GM12892 (cell line): ENCODE measurements around the gene KIFC3.
"Not testable (repeated sequence)": the region's sequence is repeated elsewhere in the genome, so short reads cannot be mapped to it uniquely, and the experiment has no call there.

ENCODE experiments used
- DNase-seq: peaks from one replicate; pipeline ENCODE4 v3.0.0; 2011; ENCODE audit not compliant: insufficient read length
- FAIRE-seq: peaks from 2 replicates; lab custom pipeline; 2011; peaks lifted over from hg19 to GRCh38; lab: Jason Lieb, UNC
- POLR2A ChIP-seq: IDR thresholded peaks from 2 replicates; pipeline ENCODE4 v1.6.1; 2011; ENCODE audit warnings: low read depth, low read length, control low read depth
- POLR2AphosphoS5 ChIP-seq: IDR thresholded peaks from 2 replicates; pipeline ENCODE4 v1.6.1; 2011; ENCODE audit warnings: low read depth, low read length, control low read depth
- TAF1 ChIP-seq: IDR thresholded peaks from 2 replicates; pipeline ENCODE4 v1.6.1; 2011; ENCODE audit warnings: low read depth, mild to moderate bottlenecking, control low read depth, low read length, borderline replicate concordance

The KIFC3 gene

GRCh38 chr16:57788951-57789350 is 13.3 kb downstream of the KIFC3 start:
- FAIRE-seq (no peak), DNase-seq (no peak)
- no peak for TF ChIP-seq TAF1
- no peak for TF ChIP-seq POLR2AphosphoS5
- no peak for TF ChIP-seq POLR2A

GRCh38 chr16:57788252-57788841 is 13.9 kb downstream of the KIFC3 start:
- no peak for FAIRE-seq
- no peak for TF ChIP-seq POLR2A
- no peak for TF ChIP-seq TAF1
- no peak for TF ChIP-seq POLR2AphosphoS5
- no peak for DNase-seq

- TF ChIP-seq POLR2A: no peak
- no peak for TF ChIP-seq TAF1
- TF ChIP-seq POLR2AphosphoS5: no peak
Measured at GRCh38 chr16:57787519-57787905, 14.8 kb downstream of the KIFC3 start.

GRCh38 chr16:57786632-57787518 is 15.4 kb downstream of the KIFC3 start:
- no peak for DNase-seq
- no peak for FAIRE-seq
- TF ChIP-seq POLR2AphosphoS5 (no peak), POLR2A (no peak)

More at GRCh38 chr16:57787519-57787905, 14.8 kb downstream of the KIFC3 start:
- FAIRE-seq (no peak), DNase-seq (no peak)

GRCh38 chr16:57785924-57786323 is 16.4 kb downstream of the KIFC3 start:
- DNase-seq (no peak), FAIRE-seq (no peak)
- no peak for TF ChIP-seq POLR2A
- TF ChIP-seq POLR2AphosphoS5: no peak
- no peak for TF ChIP-seq TAF1

- TF ChIP-seq POLR2A: no peak
- no peak for TF ChIP-seq POLR2AphosphoS5
- no peak for TF ChIP-seq TAF1
- FAIRE-seq (no peak), DNase-seq (no peak)
Measured at GRCh38 chr16:57785385-57785784, 16.9 kb downstream of the KIFC3 start.

- no peak for FAIRE-seq
- DNase-seq: no peak
- TF ChIP-seq TAF1: no peak
- TF ChIP-seq POLR2AphosphoS5: no peak
- TF ChIP-seq POLR2A: no peak
Measured at GRCh38 chr16:57784334-57784733, 18.0 kb downstream of the KIFC3 start.

GRCh38 chr16:57783883-57784282 is 18.4 kb downstream of the KIFC3 start:
- DNase-seq: no peak
- TF ChIP-seq POLR2A: no peak
- TF ChIP-seq POLR2AphosphoS5: no peak
- no peak for TF ChIP-seq TAF1
- FAIRE-seq: no peak

- no peak for DNase-seq
- no peak for FAIRE-seq
- TF ChIP-seq POLR2A: no peak
- no peak for TF ChIP-seq TAF1
- TF ChIP-seq POLR2AphosphoS5: no peak
Measured at GRCh38 chr16:57783116-57783515, 19.2 kb downstream of the KIFC3 start.

GRCh38 chr16:57782607-57783055 is 19.7 kb downstream of the KIFC3 start:
- not testable (repeated sequence) for DNase-seq, FAIRE-seq

- TF ChIP-seq POLR2A: no peak
- DNase-seq (no peak), FAIRE-seq (no peak)
Measured at GRCh38 chr16:57781741-57782606, 20.3 kb downstream of the KIFC3 start.
